Fibroblast of lung (primary cell): ENCODE measurements around the gene RITA1.

Experiments used
- CTCF ChIP-seq, 2 donors: IDR thresholded peaks in 1 of 2; conservative IDR thresholded peaks in 1 of 2; 1 replicate in 1 of 2; 2 replicates in 1 of 2; pipeline ENCODE4 v1.5.1; 2011 to 2012; ENCODE audit warnings: low read length in 2 of 2, control low read depth in 1 of 2, inconsistent platforms in 1 of 2, low read depth in 1 of 2, mild to moderate bottlenecking in 1 of 2
- EZH2 ChIP-seq: IDR thresholded peaks from 2 replicates; pipeline ENCODE4 v1.5.1; 2012; ENCODE audit warnings: low read length, control low read depth, mild to moderate bottlenecking; ENCODE audit errors: missing control alignments

- TF ChIP-seq EZH2, result no peak
- no peak for TF ChIP-seq CTCF (conservative IDR thresholded peaks at IDR 0.05 in 1 of 2, IDR thresholded peaks at IDR 0.05 in 1 of 2; ENCODE audit: low read depth in 1 of 2, low read length in 2 of 2)
Observed at GRCh38 chr12:113146999-113147398, 38.5 kb upstream of the RITA1 start.
